RWPE2 (cell line): ENCODE data around the gene TYMP.

ENCODE experiments used
- ATAC-seq: fragments of 200-7000 bp; cut with Tn5 transposase; 3 replicates; pipeline ENCODE4 v1.9.1; 2021; ENCODE audit warnings: low read depth
- DNase-seq: peaks from one replicate; pipeline ENCODE4 v3.0.0-alpha.2; 2020; ENCODE audit warnings: low spot score
- H3K27ac ChIP-seq: fragments of 450-650 bp; 2 replicates; pipeline ENCODE4 v1.5.1; 2017; ENCODE audit warnings: mild to moderate bottlenecking; ENCODE audit not compliant: poor library complexity, severe bottlenecking
- H3K27me3 ChIP-seq: fragments of 250-450 bp; sonication (Bioruptor Pico); 2 replicates; pipeline ENCODE4 v1.5.1; 2021; ENCODE audit warnings: mild to moderate bottlenecking, moderate library complexity; ENCODE audit not compliant: insufficient read depth, poor library complexity, severe bottlenecking
- H3K36me3 ChIP-seq: fragments of 250-450 bp; sonication (Bioruptor Pico); 2 replicates; pipeline ENCODE4 v1.5.1; 2020; ENCODE audit warnings: low read depth, mild to moderate bottlenecking, moderate library complexity
- H3K4me1 ChIP-seq: fragments of 250-450 bp; sonication (Bioruptor Pico); 2 replicates; pipeline ENCODE4 v1.5.1; 2021; ENCODE audit warnings: mild to moderate bottlenecking, moderate library complexity; ENCODE audit not compliant: insufficient read depth, poor library complexity, severe bottlenecking
- H3K4me3 ChIP-seq: fragments of 250-450 bp; sonication (Bioruptor Pico); 2 replicates; pipeline ENCODE4 v1.5.1; 2021; ENCODE audit warnings: mild to moderate bottlenecking, moderate library complexity; ENCODE audit not compliant: severe bottlenecking
- H3K9me3 ChIP-seq: fragments of 250-450 bp; sonication (Bioruptor Pico); 2 replicates; pipeline ENCODE4 v1.5.1; 2021; ENCODE audit warnings: mild to moderate bottlenecking, moderate library complexity; ENCODE audit not compliant: severe bottlenecking
- CTCF ChIP-seq: fragments of 450-650 bp; IDR thresholded peaks from one replicate; pipeline ENCODE4 v1.5.1; 2017; ENCODE audit warnings: mild to moderate bottlenecking, moderate library complexity; ENCODE audit not compliant: poor library complexity, severe bottlenecking

Gene TYMP

GRCh38 chr22:50483556-50483955 lies 46.3 kb downstream of the TYMP start:
- no peak overlapping the region for H3K4me3 ChIP-seq
- no peaks in the 10 kb centered on the region for H3K9me3 ChIP-seq
- no peak for ATAC-seq
- peaks cover 6% of the 10 kb centered on the region for H3K27me3 ChIP-seq
- no peak overlapping the region for H3K27ac ChIP-seq
- H3K36me3 ChIP-seq = no peaks in the 10 kb centered on the region
- DNase-seq = no peak
- H3K4me1 ChIP-seq = peaks cover 3% of the 10 kb centered on the region
- TF ChIP-seq CTCF = no peak

GRCh38 chr22:50483106-50483505 lies 46.7 kb downstream of the TYMP start:
- DNase-seq = no peak
- no peak overlapping the region for H3K27ac ChIP-seq
- H3K4me3 ChIP-seq = no peak overlapping the region
- no peak for TF ChIP-seq CTCF
- no peaks in the 10 kb centered on the region for H3K36me3 ChIP-seq
- no peak for ATAC-seq
- H3K9me3 ChIP-seq = no peaks in the 10 kb centered on the region
- peaks cover 6% of the 10 kb centered on the region for H3K27me3 ChIP-seq
- peaks cover 3% of the 10 kb centered on the region for H3K4me1 ChIP-seq

GRCh38 chr22:50482107-50483074 lies 47.4 kb downstream of the TYMP start:
- no peak for DNase-seq
- Histone ChIP-seq H3K4me1 (peaks cover 3% of the 10 kb centered on the region), H3K9me3 (no peaks in the 10 kb centered on the region), H3K36me3 (no peaks in the 10 kb centered on the region), H3K4me3 (peak overlapping the region; percentile 75), H3K27ac (no peak overlapping the region), H3K27me3 (peaks cover 6% of the 10 kb centered on the region)
- no peak for TF ChIP-seq CTCF
- 0 out of 3 replicates have a peak, but pooled peaks have one; percentile 2 for ATAC-seq

GRCh38 chr22:50481440-50482106 lies 48.2 kb downstream of the TYMP start, which contains the start of gene ADM2:
Gene ADM2, plus strand, starts transcription at chr22:50481543. Its CDS starts 305 bp downstream, at chr22:50481848.
- TF ChIP-seq CTCF = no peak
- Histone ChIP-seq H3K4me3 (peak within 1 kb of the TSS; percentile 75), H3K9me3 (no peaks in the 10 kb centered on the region), H3K27me3 (peaks cover 6% of the 10 kb centered on the region), H3K36me3 (no peaks in the 10 kb centered on the region), H3K4me1 (peaks cover 9% of the 10 kb centered on the region), H3K27ac (no peak within 1 kb of the TSS)
- ATAC-seq = peak; percentile 36; the same call in 2 of the 3 replicates
- DNase-seq = no peak
